Endothelial cell of umbilical vein (primary cell): ENCODE results near the gene LHX4. TPM values are rescaled to one million over a fixed set of nuclear protein-coding genes. Genes with fewer than 3 reads are reported as not detected.

ENCODE experiments used
- BruUV-seq: library from RNA; stranded (reverse); fragments of 400-500 nt; replicated peaks from 2 replicates; lab custom pipeline; 2021; lab: Mats Ljungman, UMichigan
- CTCF ChIA-PET: fragments of 300-600, 350-600 bp; sonication (Branson Sonifier 250); formaldehyde crosslinking; loops from one replicate; lab custom pipeline; 2021; ENCODE audit warnings: antibody characterized with exemption, inconsistent platforms; lab: Charles Lee
- POLR2A ChIA-PET: fragments of 300-600, 350-600 bp; sonication (Branson Sonifier 250); formaldehyde crosslinking; loops from one replicate; lab custom pipeline; 2021; ENCODE audit warnings: antibody characterized with exemption, inconsistent platforms; lab: Charles Lee
- DNase-seq: peaks from one replicate; pipeline ENCODE4 v3.0.0-alpha.2; 2011; ENCODE audit warnings: low read depth, low spot score
- FAIRE-seq: peaks from 2 replicates; lab custom pipeline; 2011; peaks lifted over from hg19 to GRCh38; lab: Jason Lieb, UNC
- H2AFZ ChIP-seq: 2 replicates; pipeline ENCODE4 v1.6.0; 2012; ENCODE audit warnings: low read depth, low read length, control low read depth, inconsistent platforms
- H3K27ac ChIP-seq: 2 replicates; pipeline ENCODE4 v1.5.1; 2011; ENCODE audit warnings: low read depth, mild to moderate bottlenecking, control low read depth, low read length, moderate library complexity; ENCODE audit not compliant: insufficient read depth
- H3K27me3 ChIP-seq, 2 experiments: 2 replicates each; pipeline versions ENCODE4 v1.6.0 to v1.6.1; 2011; ENCODE audit warnings: low read length in 2 of 2, mixed read lengths in 1 of 2; ENCODE audit not compliant: control insufficient read depth in 2 of 2, insufficient read depth in 2 of 2
- H3K36me3 ChIP-seq, 2 experiments: 2 replicates in 1 of 2; 3 replicates in 1 of 2; pipeline ENCODE4 v1.5.1; 2011; ENCODE audit warnings: low read length in 2 of 2, mild to moderate bottlenecking in 1 of 2, moderate library complexity in 1 of 2; ENCODE audit not compliant: control insufficient read depth in 2 of 2, insufficient read depth in 2 of 2; ENCODE audit errors: extremely low read depth in 1 of 2
- H3K4me1 ChIP-seq: 3 replicates; pipeline ENCODE4 v1.5.1; 2011; ENCODE audit warnings: mild to moderate bottlenecking, low read length; ENCODE audit not compliant: control insufficient read depth, insufficient read depth; ENCODE audit errors: extremely low read depth
- H3K4me2 ChIP-seq: 2 replicates; pipeline ENCODE4 v1.6.1; 2011; ENCODE audit warnings: low read length, control low read depth, mixed read lengths; ENCODE audit not compliant: insufficient read depth
- H3K4me3 ChIP-seq, 3 experiments: fragments of 200-600 bp in 1 of 3; sonication (generic), shearing (Covaris generic) in 1 of 3; replicated peaks in 1 of 3; 2 replicates each; pipeline ENCODE4 v1.5.1; 2011 to 2016; ENCODE audit warnings: control low read depth in 3 of 3, low read length in 3 of 3, mild to moderate bottlenecking in 2 of 3, inconsistent platforms in 1 of 3, low read depth in 1 of 3, moderate library complexity in 1 of 3; ENCODE audit not compliant: insufficient read depth in 1 of 3
- H3K79me2 ChIP-seq: 2 replicates; pipeline ENCODE4 v1.6.0; 2012; ENCODE audit warnings: low read length, inconsistent platforms; ENCODE audit not compliant: control insufficient read depth, insufficient read depth
- H3K9ac ChIP-seq: replicated peaks from 2 replicates; pipeline ENCODE3; 2011; ENCODE audit warnings: low read length, control low read depth; ENCODE audit not compliant: insufficient read depth; ENCODE audit errors: extremely low read depth
- H3K9me1 ChIP-seq: replicated peaks from 3 replicates; pipeline ENCODE4 v1.6.0; 2011; ENCODE audit warnings: mild to moderate bottlenecking, low read length; ENCODE audit not compliant: control insufficient read depth, insufficient read depth; ENCODE audit errors: extremely low read depth
- H3K9me3 ChIP-seq: replicated peaks from 2 replicates; pipeline ENCODE4 v1.5.1; 2012; ENCODE audit warnings: low read length, inconsistent platforms; ENCODE audit not compliant: control insufficient read depth, insufficient read depth
- H4K20me1 ChIP-seq: replicated peaks from 2 replicates; pipeline ENCODE3; 2011; ENCODE audit warnings: mild to moderate bottlenecking, low read length; ENCODE audit not compliant: control insufficient read depth, insufficient read depth; ENCODE audit errors: extremely low read depth
- EZH2 ChIP-seq: IDR thresholded peaks from 2 replicates; pipeline ENCODE4 v1.6.1; 2012; ENCODE audit warnings: borderline replicate concordance, low read depth, mild to moderate bottlenecking, moderate library complexity, low read length, inconsistent platforms; ENCODE audit not compliant: severe bottlenecking
- FOS ChIP-seq: IDR thresholded peaks from 2 replicates; pipeline ENCODE4 v1.6.1; 2011; ENCODE audit warnings: mild to moderate bottlenecking, low read length, moderate library complexity, borderline replicate concordance; ENCODE audit not compliant: insufficient read depth
- GATA2 ChIP-seq: IDR thresholded peaks from 2 replicates; pipeline ENCODE4 v1.7.0; 2011; ENCODE audit warnings: low read depth, mild to moderate bottlenecking, moderate library complexity, mixed read lengths, low read length; ENCODE audit not compliant: insufficient read length, insufficient read depth
- JUN ChIP-seq: IDR thresholded peaks from 2 replicates; pipeline ENCODE4 v1.6.1; 2011; ENCODE audit warnings: borderline replicate concordance, low read depth; ENCODE audit not compliant: insufficient read length, insufficient read depth
- MAX ChIP-seq: IDR thresholded peaks from 2 replicates; pipeline ENCODE4 v1.6.1; 2011; ENCODE audit not compliant: insufficient read depth, insufficient read length
- MYC ChIP-seq: IDR thresholded peaks from one replicate; pipeline ENCODE4 v1.6.1; 2011; ENCODE audit warnings: mild to moderate bottlenecking, low read depth, low read length
- POLR2A ChIP-seq: IDR thresholded peaks from 2 replicates; pipeline ENCODE4 v1.6.1; 2012; ENCODE audit warnings: low read depth, mild to moderate bottlenecking, control low read depth, low read length
- POLR2AphosphoS5 ChIP-seq: IDR thresholded peaks from 2 replicates; pipeline ENCODE4 v1.6.1; 2012; ENCODE audit warnings: low read depth, mild to moderate bottlenecking, control low read depth, low read length, moderate library complexity; ENCODE audit not compliant: insufficient read depth
- dilution Hi-C: fragments of 300-500 bp; cut with MboI; formaldehyde crosslinking; loops from one replicate; pipeline ENCODE4 v1.15.0; 2019; ENCODE audit warnings: low sequenced_read_pairs; ENCODE audit not compliant: extremely low pct_ligation_motif_present
- intact Hi-C: fragments of 100-400 bp; cut with micrococcal nuclease; formaldehyde crosslinking; loops from one replicate; pipeline ENCODE4 v1.10.0; 2022
- polyA plus RNA-seq, 4 experiments: library from polyadenylated mRNA; depleted of rRNA in 3 of 4; stranded (reverse) in 3 of 4; unstranded in 1 of 4; fragments of >200 nt; gene quantifications; 2 replicates each; pipeline versions ENCODE4 v1.2.1 to v1.2.3, GENCODE V29; 2011 to 2012; ENCODE audit warnings: missing spikeins in 1 of 4
- total RNA-seq: library from RNA; stranded (reverse); gene quantifications from 2 replicates; pipeline ENCODE4 v1.2.3, GENCODE V29; 2021
- TF ChIP-seq, protein P1 (sequence below), 2 donors: IDR thresholded peaks; 1 replicate in 1 of 2; 2 replicates in 1 of 2; pipeline ENCODE4 v1.5.1; 2011; ENCODE audit warnings: low read length in 2 of 2, mild to moderate bottlenecking in 2 of 2, moderate library complexity in 2 of 2, control low read depth in 1 of 2, inconsistent platforms in 1 of 2, low read depth in 1 of 2; ENCODE audit not compliant: insufficient read depth in 1 of 2; ENCODE audit errors: extremely low read depth in 1 of 2

LHX4 gene
- total and polyA plus RNA-seq, 2 donors (not counting 3 experiments of a cell fraction or from before 2014, with no cell fraction given), result not detected

DNA sequence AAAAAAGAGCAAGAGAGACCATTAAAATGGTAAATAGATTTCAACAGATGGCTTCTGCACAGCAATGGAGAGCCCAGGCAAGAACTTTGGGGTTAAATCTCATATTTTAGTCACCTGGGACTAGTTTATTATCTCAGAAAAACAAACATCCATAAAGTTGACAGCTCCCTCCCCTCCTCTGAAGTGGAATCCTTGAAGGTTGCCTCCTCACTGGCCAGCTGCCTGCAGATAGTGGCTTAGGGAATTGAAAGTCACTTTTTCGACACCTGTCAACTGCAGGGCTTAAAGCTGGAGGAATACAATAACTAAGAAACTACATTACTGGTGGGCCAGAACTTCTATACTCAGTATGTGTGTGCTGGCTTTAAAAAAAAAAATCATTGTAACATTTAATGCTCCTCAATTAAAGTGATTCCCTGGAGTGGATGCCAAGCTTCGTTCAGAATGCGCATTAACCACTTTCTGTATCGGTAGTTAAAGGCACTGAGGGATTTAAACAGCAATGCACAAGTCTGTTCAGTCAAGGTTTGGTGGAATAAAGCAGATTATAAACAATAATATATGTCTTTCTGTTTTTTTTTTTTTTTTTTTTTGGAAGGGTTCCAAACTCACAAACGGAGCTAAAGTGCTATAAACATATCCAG is 52.5 kb downstream of the LHX4 start:
- intact Hi-C loops (no loop called here), dilution Hi-C loops (no loop called here)
- Histone ChIP-seq H3K4me2 (no peak overlapping the region), H4K20me1 (no peaks in the 10 kb centered on the region), H3K27ac (no peak overlapping the region), H3K79me2 (no peaks in the 10 kb centered on the region), H3K4me1 (peaks cover 14% of the 10 kb centered on the region), H3K9ac (no peak overlapping the region), H3K4me3 (no peak overlapping the region), H3K36me3 (no peaks in the 10 kb centered on the region), H3K9me1 (no peaks in the 10 kb centered on the region), H2AFZ (no peak overlapping the region), H3K9me3 (no peaks in the 10 kb centered on the region), H3K27me3 (no peaks in the 10 kb centered on the region)
- DNase-seq (no peak), FAIRE-seq (no peak)
- TF ChIP-seq JUN, result no peak
- TF ChIP-seq MYC, result no peak
- TF ChIP-seq GATA2, result no peak
- TF ChIP-seq FOS, result no peak
- TF ChIP-seq POLR2A, result no peak
- TF ChIP-seq MAX, result no peak
- TF ChIP-seq POLR2AphosphoS5, result no peak
- no peak for TF ChIP-seq EZH2
- TF ChIP-seq, protein P1, sequence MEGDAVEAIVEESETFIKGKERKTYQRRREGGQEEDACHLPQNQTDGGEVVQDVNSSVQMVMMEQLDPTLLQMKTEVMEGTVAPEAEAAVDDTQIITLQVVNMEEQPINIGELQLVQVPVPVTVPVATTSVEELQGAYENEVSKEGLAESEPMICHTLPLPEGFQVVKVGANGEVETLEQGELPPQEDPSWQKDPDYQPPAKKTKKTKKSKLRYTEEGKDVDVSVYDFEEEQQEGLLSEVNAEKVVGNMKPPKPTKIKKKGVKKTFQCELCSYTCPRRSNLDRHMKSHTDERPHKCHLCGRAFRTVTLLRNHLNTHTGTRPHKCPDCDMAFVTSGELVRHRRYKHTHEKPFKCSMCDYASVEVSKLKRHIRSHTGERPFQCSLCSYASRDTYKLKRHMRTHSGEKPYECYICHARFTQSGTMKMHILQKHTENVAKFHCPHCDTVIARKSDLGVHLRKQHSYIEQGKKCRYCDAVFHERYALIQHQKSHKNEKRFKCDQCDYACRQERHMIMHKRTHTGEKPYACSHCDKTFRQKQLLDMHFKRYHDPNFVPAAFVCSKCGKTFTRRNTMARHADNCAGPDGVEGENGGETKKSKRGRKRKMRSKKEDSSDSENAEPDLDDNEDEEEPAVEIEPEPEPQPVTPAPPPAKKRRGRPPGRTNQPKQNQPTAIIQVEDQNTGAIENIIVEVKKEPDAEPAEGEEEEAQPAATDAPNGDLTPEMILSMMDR (IDR thresholded peaks at IDR 0.05; ENCODE audit: extremely low read depth in 1 of 2, insufficient read depth in 1 of 2, low read depth in 1 of 2, low read length in 2 of 2), result no peak
- ChIA-PET POLR2A (no interaction called here), CTCF (interaction anchor here (0.6 to 5.2 kb wide), 4 partner anchors 9 to 133 kb away, joined by 3 to 18 read pairs (median 4); no protein-coding TSS in a partner anchor)
- BruUV-seq, result no TSS peak
